ENCODE data around the gene SHF.
A peak's percentile ranks its signal among the peaks of the same experiment; 100 is the strongest.
"Not testable (repeated sequence)": the region's sequence is repeated elsewhere in the genome, so short reads cannot be mapped to it uniquely, and the experiment has no call there.

SHF gene

GRCh38 chr15:45187894-45188830, at the start of gene SHF:
SHF (minus strand) TSS chr15:45187966; CDS start chr15:45187951, 15 bp downstream.
- Histone ChIP-seq H3K4me3 (ENCODE audit: low read length in 2 of 2) (peak within 1 kb of the TSS; percentile 88), H3K27ac (ENCODE audit: low read length) (peak within 1 kb of the TSS; percentile 60)

GRCh38 chr15:45236806-45237205, 49.0 kb upstream of the SHF start:
- H3K27me3 ChIP-seq (ENCODE audit: control insufficient read depth in 1 of 2, insufficient read depth in 2 of 2, low read length in 2 of 2); H3K36me3 ChIP-seq (ENCODE audit: control insufficient read depth in 2 of 2, insufficient read depth in 2 of 2, low read length in 2 of 2); H3K27ac ChIP-seq (ENCODE audit: low read length); H3K4me3 ChIP-seq (ENCODE audit: low read length in 2 of 2); H3K9ac ChIP-seq (ENCODE audit: low read length in 2 of 2); H3K4me1 ChIP-seq (ENCODE audit: control insufficient read depth, insufficient read depth, low read length): not testable (repeated sequence)
- H3K9me3 ChIP-seq (ENCODE audit: control insufficient read depth in 2 of 2, low read length in 2 of 2): peaks cover 14 to 15% of the 10 kb centered on the region in 2 donors

More at GRCh38 chr15:45187894-45188830, at the start of gene SHF:
- H3K9ac ChIP-seq (ENCODE audit: low read length in 2 of 2): peak within 1 kb of the TSS; percentile 72 to 80
- no peaks in the 10 kb centered on the region for H3K27me3 ChIP-seq (ENCODE audit: control insufficient read depth in 1 of 2, insufficient read depth in 2 of 2, low read length in 2 of 2)
- no peaks in the 10 kb centered on the region for H3K9me3 ChIP-seq (ENCODE audit: control insufficient read depth in 2 of 2, low read length in 2 of 2)
- no peaks in the 10 kb centered on the region for H3K36me3 ChIP-seq (ENCODE audit: control insufficient read depth in 2 of 2, insufficient read depth in 2 of 2, low read length in 2 of 2)
- H3K4me1 ChIP-seq (ENCODE audit: control insufficient read depth, insufficient read depth, low read length): peaks cover 24% of the 10 kb centered on the region

GRCh38 chr15:45234562-45235235, 46.9 kb upstream of the SHF start:
- H3K36me3 ChIP-seq (ENCODE audit: control insufficient read depth in 2 of 2, insufficient read depth in 2 of 2, low read length in 2 of 2): no peaks in the 10 kb centered on the region
- no peaks in the 10 kb centered on the region for H3K4me1 ChIP-seq (ENCODE audit: control insufficient read depth, insufficient read depth, low read length)
- no peak overlapping the region for H3K9ac ChIP-seq (ENCODE audit: low read length in 2 of 2)
- no peak overlapping the region for H3K27ac ChIP-seq (ENCODE audit: low read length)
- no peak overlapping the region for H3K4me3 ChIP-seq (ENCODE audit: low read length in 2 of 2)
- H3K27me3 ChIP-seq (ENCODE audit: control insufficient read depth in 1 of 2, insufficient read depth in 2 of 2, low read length in 2 of 2): no peaks in the 10 kb centered on the region
- H3K9me3 ChIP-seq (ENCODE audit: control insufficient read depth in 2 of 2, low read length in 2 of 2): peaks cover 0 to 3% of the 10 kb centered on the region in 2 donors

- Histone ChIP-seq H3K27ac (ENCODE audit: low read length) (no peak overlapping the region), H3K4me3 (ENCODE audit: low read length in 2 of 2) (no peak overlapping the region), H3K9me3 (ENCODE audit: control insufficient read depth in 2 of 2, low read length in 2 of 2) (no peaks in the 10 kb centered on the region), H3K36me3 (ENCODE audit: control insufficient read depth in 2 of 2, insufficient read depth in 2 of 2, low read length in 2 of 2) (no peaks in the 10 kb centered on the region), H3K9ac (ENCODE audit: low read length in 2 of 2) (no peak overlapping the region), H3K4me1 (ENCODE audit: control insufficient read depth, insufficient read depth, low read length) (no peaks in the 10 kb centered on the region), H3K27me3 (ENCODE audit: control insufficient read depth in 1 of 2, insufficient read depth in 2 of 2, low read length in 2 of 2) (no peaks in the 10 kb centered on the region)
These were observed 44.2 kb upstream of the SHF start for GRCh38 chr15:45231864-45232562.

- Histone ChIP-seq H3K4me3 (ENCODE audit: low read length in 2 of 2) (no peak overlapping the region), H3K27ac (ENCODE audit: low read length) (no peak overlapping the region), H3K9ac (ENCODE audit: low read length in 2 of 2) (no peak overlapping the region), H3K27me3 (ENCODE audit: control insufficient read depth in 1 of 2, insufficient read depth in 2 of 2, low read length in 2 of 2) (no peaks in the 10 kb centered on the region), H3K36me3 (ENCODE audit: control insufficient read depth in 2 of 2, insufficient read depth in 2 of 2, low read length in 2 of 2) (no peaks in the 10 kb centered on the region), H3K4me1 (ENCODE audit: control insufficient read depth, insufficient read depth, low read length) (no peaks in the 10 kb centered on the region), H3K9me3 (ENCODE audit: control insufficient read depth in 2 of 2, low read length in 2 of 2) (no peaks in the 10 kb centered on the region)
These were observed 43.4 kb upstream of the SHF start for GRCh38 chr15:45231132-45231531.

- Histone ChIP-seq H3K4me3 (ENCODE audit: low read length in 2 of 2) (no peak overlapping the region), H3K9ac (ENCODE audit: low read length in 2 of 2) (no peak overlapping the region)
These were observed 42.6 kb upstream of the SHF start for GRCh38 chr15:45230245-45230965.

GRCh38 chr15:45228931-45229330, 41.2 kb upstream of the SHF start:
- Histone ChIP-seq H3K27ac (ENCODE audit: low read length) (no peak overlapping the region), H3K36me3 (ENCODE audit: control insufficient read depth in 2 of 2, insufficient read depth in 2 of 2, low read length in 2 of 2) (no peaks in the 10 kb centered on the region), H3K4me1 (ENCODE audit: control insufficient read depth, insufficient read depth, low read length) (no peaks in the 10 kb centered on the region)

More at GRCh38 chr15:45230245-45230965, 42.6 kb upstream of the SHF start:
- H3K27me3 ChIP-seq (ENCODE audit: control insufficient read depth in 1 of 2, insufficient read depth in 2 of 2, low read length in 2 of 2): no peaks in the 10 kb centered on the region
- H3K36me3 ChIP-seq (ENCODE audit: control insufficient read depth in 2 of 2, insufficient read depth in 2 of 2, low read length in 2 of 2): no peaks in the 10 kb centered on the region
- H3K27ac ChIP-seq (ENCODE audit: low read length): no peak overlapping the region
- no peaks in the 10 kb centered on the region for H3K9me3 ChIP-seq (ENCODE audit: control insufficient read depth in 2 of 2, low read length in 2 of 2)
- H3K4me1 ChIP-seq (ENCODE audit: control insufficient read depth, insufficient read depth, low read length): no peaks in the 10 kb centered on the region

GRCh38 chr15:45225506-45226273, 37.9 kb upstream of the SHF start:
- Histone ChIP-seq H3K36me3 (ENCODE audit: control insufficient read depth in 2 of 2, insufficient read depth in 2 of 2, low read length in 2 of 2) (no peaks in the 10 kb centered on the region), H3K4me1 (ENCODE audit: control insufficient read depth, insufficient read depth, low read length) (no peaks in the 10 kb centered on the region), H3K9me3 (ENCODE audit: control insufficient read depth in 2 of 2, low read length in 2 of 2) (no peaks in the 10 kb centered on the region), H3K27ac (ENCODE audit: low read length) (no peak overlapping the region), H3K4me3 (ENCODE audit: low read length in 2 of 2) (no peak overlapping the region), H3K9ac (ENCODE audit: low read length in 2 of 2) (no peak overlapping the region), H3K27me3 (ENCODE audit: control insufficient read depth in 1 of 2, insufficient read depth in 2 of 2, low read length in 2 of 2) (no peaks in the 10 kb centered on the region)

More at GRCh38 chr15:45228931-45229330, 41.2 kb upstream of the SHF start:
- H3K9ac ChIP-seq (ENCODE audit: low read length in 2 of 2): no peak overlapping the region
- H3K9me3 ChIP-seq (ENCODE audit: control insufficient read depth in 2 of 2, low read length in 2 of 2): no peaks in the 10 kb centered on the region
- H3K27me3 ChIP-seq (ENCODE audit: control insufficient read depth in 1 of 2, insufficient read depth in 2 of 2, low read length in 2 of 2): no peaks in the 10 kb centered on the region
- H3K4me3 ChIP-seq (ENCODE audit: low read length in 2 of 2): no peak overlapping the region

GRCh38 chr15:45224621-45225217, 37.0 kb upstream of the SHF start:
- H3K36me3 ChIP-seq (ENCODE audit: control insufficient read depth in 2 of 2, insufficient read depth in 2 of 2, low read length in 2 of 2): no peaks in the 10 kb centered on the region
- no peaks in the 10 kb centered on the region for H3K9me3 ChIP-seq (ENCODE audit: control insufficient read depth in 2 of 2, low read length in 2 of 2)
- H3K4me3 ChIP-seq (ENCODE audit: low read length in 2 of 2): no peak overlapping the region
- H3K4me1 ChIP-seq (ENCODE audit: control insufficient read depth, insufficient read depth, low read length): no peaks in the 10 kb centered on the region
- no peak overlapping the region for H3K9ac ChIP-seq (ENCODE audit: low read length in 2 of 2)
- H3K27ac ChIP-seq (ENCODE audit: low read length): no peak overlapping the region
- no peaks in the 10 kb centered on the region for H3K27me3 ChIP-seq (ENCODE audit: control insufficient read depth in 1 of 2, insufficient read depth in 2 of 2, low read length in 2 of 2)
